Measurements from ENCODE around the gene CTNND2.

DNA sequence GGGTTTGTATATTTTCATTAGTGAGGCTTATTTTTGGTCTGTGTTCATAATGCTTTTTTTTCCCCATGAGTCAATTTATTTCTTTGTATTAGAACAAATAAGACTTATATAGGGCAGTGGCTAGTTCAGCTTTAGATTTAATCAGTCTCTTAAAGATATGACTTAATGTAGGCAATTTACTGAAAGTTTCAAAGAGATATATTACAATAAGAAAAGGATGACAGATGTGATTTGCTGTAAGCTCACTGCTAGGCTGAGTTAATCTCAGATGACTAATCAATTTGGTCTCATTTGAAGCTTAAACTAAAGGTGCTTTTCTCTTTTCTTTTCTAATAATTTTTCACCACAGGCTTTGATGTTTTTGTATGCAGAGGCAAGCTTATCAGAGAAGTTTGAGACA is 851.4 kb downstream of the CTNND2 start:
- TF ChIP-seq, protein P1, sequence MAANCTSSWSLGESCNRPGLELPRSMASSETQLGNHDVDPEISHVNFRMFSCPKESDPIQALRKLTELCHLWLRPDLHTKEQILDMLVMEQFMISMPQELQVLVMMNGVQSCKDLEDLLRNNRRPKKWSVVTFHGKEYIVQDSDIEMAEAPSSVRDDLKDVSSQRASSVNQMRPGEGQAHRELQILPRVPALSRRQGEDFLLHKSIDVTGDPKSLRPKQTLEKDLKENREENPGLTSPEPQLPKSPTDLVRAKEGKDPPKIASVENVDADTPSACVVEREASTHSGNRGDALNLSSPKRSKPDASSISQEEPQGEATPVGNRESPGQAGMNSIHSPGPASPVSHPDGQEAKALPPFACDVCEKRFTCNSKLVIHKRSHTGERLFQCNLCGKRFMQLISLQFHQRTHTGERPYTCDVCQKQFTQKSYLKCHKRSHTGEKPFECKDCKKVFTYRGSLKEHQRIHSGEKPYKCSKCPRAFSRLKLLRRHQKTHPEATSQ (tag by site-specific recombination; IDR thresholded peaks at IDR 0.05), result no peak
- TF ChIP-seq ZNF513 (tag by site-specific recombination; IDR thresholded peaks at IDR 0.05) (no peak), REPIN1 (tag by site-specific recombination; IDR thresholded peaks at IDR 0.05; ENCODE audit: low read depth) (no peak), KLF10 (tag by site-specific recombination; IDR thresholded peaks at IDR 0.05) (no peak), ZNF670 (tag by site-specific recombination; IDR thresholded peaks at IDR 0.05; ENCODE audit: low read depth) (no peak), ZNF133 (tag by site-specific recombination; IDR thresholded peaks at IDR 0.05) (no peak), ZNF623 (tag by site-specific recombination; IDR thresholded peaks at IDR 0.05) (no peak), ZBTB11 (tag by site-specific recombination; conservative IDR thresholded peaks at IDR 0.05; ENCODE audit: low read depth) (no peak), MEIS1 (CRISPR knock-in tag; IDR thresholded peaks at IDR 0.05; ENCODE audit: borderline replicate concordance) (no peak), HOXA7 (CRISPR knock-in tag; IDR thresholded peaks at IDR 0.05; ENCODE audit: borderline replicate concordance) (no peak), ZNF169 (tag by site-specific recombination; IDR thresholded peaks at IDR 0.05) (no peak)
- TF ChIP-seq, protein P2, sequence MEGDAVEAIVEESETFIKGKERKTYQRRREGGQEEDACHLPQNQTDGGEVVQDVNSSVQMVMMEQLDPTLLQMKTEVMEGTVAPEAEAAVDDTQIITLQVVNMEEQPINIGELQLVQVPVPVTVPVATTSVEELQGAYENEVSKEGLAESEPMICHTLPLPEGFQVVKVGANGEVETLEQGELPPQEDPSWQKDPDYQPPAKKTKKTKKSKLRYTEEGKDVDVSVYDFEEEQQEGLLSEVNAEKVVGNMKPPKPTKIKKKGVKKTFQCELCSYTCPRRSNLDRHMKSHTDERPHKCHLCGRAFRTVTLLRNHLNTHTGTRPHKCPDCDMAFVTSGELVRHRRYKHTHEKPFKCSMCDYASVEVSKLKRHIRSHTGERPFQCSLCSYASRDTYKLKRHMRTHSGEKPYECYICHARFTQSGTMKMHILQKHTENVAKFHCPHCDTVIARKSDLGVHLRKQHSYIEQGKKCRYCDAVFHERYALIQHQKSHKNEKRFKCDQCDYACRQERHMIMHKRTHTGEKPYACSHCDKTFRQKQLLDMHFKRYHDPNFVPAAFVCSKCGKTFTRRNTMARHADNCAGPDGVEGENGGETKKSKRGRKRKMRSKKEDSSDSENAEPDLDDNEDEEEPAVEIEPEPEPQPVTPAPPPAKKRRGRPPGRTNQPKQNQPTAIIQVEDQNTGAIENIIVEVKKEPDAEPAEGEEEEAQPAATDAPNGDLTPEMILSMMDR (tag by site-specific recombination; IDR thresholded peaks at IDR 0.05), result no peak
- TF ChIP-seq, protein P3, sequence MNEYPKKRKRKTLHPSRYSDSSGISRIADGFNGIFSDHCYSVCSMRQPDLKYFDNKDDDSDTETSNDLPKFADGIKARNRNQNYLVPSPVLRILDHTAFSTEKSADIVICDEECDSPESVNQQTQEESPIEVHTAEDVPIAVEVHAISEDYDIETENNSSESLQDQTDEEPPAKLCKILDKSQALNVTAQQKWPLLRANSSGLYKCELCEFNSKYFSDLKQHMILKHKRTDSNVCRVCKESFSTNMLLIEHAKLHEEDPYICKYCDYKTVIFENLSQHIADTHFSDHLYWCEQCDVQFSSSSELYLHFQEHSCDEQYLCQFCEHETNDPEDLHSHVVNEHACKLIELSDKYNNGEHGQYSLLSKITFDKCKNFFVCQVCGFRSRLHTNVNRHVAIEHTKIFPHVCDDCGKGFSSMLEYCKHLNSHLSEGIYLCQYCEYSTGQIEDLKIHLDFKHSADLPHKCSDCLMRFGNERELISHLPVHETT (tag by site-specific recombination; IDR thresholded peaks at IDR 0.05), result no peak
